ENCODE measurements around the gene ZNF827.

GRCh38 chr4:145882604-145883003 lies 56.0 kb downstream of the ZNF827 start:
- TF ChIP-seq CTCF (IDR thresholded peaks at IDR 0.05), result no peak
- TF ChIP-seq POLR2AphosphoS5 (IDR thresholded peaks at IDR 0.05), result no peak
- TF ChIP-seq POLR2A (IDR thresholded peaks at IDR 0.05), result no peak
